IPS-18c (cell line): ENCODE measurements around the gene MAP2K2.
A peak's percentile ranks its signal among the peaks of the same experiment; 100 is the strongest.
"Not testable (repeated sequence)": the region's sequence is repeated elsewhere in the genome, so short reads cannot be mapped to it uniquely, and the experiment has no call there.

Experiments
- H3K4me3 ChIP-seq: 2 replicates; pipeline ENCODE4 v1.7.0; 2013; ENCODE audit warnings: low read depth, mild to moderate bottlenecking, low read length, moderate library complexity; ENCODE audit not compliant: insufficient read depth
- H3K9me3 ChIP-seq: one replicate; pipeline ENCODE4 v1.6.1; 2013; ENCODE audit warnings: mild to moderate bottlenecking, low read length, moderate library complexity; ENCODE audit not compliant: control insufficient read depth, insufficient read depth

MAP2K2 gene

DNA sequence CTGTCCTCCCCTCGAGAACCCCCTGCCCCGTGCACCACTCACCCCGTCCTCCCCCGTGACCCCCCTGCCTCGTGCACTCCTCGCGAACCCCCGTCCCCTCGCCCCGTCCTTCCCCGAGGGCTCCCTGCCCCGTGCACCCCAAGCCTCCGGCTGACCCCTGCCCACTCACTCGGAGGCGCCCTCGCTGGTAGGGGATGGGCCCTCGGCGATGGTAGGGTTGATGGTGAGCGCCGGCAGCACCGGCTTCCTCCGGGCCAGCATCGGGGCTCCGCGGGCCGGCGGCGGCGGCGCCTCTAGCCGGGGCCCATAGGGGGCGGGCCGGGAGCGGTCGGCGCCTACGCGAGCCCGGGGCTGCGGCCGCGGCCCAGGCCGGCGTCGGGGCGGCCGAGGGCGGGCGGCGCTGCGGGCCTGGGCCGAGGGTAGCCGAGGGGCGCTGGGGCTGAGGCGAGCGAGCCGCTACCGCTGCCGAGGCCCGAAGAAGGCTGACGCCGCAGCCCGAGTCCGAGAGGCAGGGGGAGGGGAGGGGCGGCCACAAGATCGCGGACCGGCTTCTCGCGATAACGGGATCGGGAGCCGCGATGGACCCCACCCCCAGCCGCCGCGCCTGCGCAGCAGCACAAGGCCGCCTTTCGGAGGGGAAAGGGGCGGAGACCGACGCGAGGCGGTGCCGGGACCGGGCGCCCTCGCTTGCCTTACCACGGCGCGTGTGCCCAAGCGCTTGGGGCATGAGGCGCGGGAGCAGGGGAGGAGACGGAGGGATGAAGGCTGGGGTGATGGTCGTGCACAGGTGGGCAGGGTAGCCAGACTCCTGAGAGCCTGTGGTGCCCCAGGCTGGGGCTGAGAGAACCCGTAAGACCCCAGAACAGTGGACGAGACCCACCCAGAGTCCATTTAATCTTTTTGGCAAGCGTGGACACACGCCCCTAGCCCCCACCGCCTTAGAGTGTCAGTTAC is at the start of gene MAP2K2:
MAP2K2 (minus strand) TSS at position 508 of the 954 bp plus-strand sequence; CDS start at position 261, 247 bp downstream.
- Histone ChIP-seq H3K4me3 (peak within 1 kb of the TSS; percentile 82), H3K9me3 (no peaks in the 10 kb centered on the region)

GRCh38 chr19:4172861-4173473 is 49.0 kb upstream of the MAP2K2 start:
- Histone ChIP-seq H3K4me3 (peak overlapping the region; percentile 25; the same call in 1 of the 2 replicates), H3K9me3 (no peaks in the 10 kb centered on the region)

GRCh38 chr19:4171676-4172075 is 47.8 kb upstream of the MAP2K2 start:
- Histone ChIP-seq H3K4me3 (no peak overlapping the region), H3K9me3 (no peaks in the 10 kb centered on the region)

DNA sequence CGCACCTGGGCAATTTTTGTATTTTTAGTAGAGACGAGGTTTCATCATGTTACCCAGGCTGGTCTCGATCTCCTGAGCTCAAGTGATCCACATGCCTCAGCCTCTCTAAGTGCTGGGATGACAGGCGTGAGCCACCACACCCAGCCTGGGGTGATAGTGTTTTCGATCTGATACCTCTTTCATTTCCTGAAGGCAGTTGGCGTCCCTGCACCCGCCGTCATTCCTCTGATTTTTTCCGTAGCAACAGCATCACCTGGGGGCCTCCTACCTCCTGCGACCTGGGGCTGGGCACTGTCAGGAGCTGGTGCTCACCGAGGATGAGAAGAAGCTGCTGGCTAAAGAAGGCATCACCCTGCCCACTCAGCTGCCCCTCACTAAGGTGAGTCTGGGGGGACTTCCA is 40.3 kb upstream of the MAP2K2 start:
- H3K4me3 ChIP-seq = no peak overlapping the region
- no peaks in the 10 kb centered on the region for H3K9me3 ChIP-seq

GRCh38 chr19:4161415-4162077 is 37.6 kb upstream of the MAP2K2 start:
- no peaks in the 10 kb centered on the region for H3K9me3 ChIP-seq
- no peak overlapping the region for H3K4me3 ChIP-seq

- not testable (repeated sequence) for H3K4me3 ChIP-seq, H3K9me3 ChIP-seq
Observed at GRCh38 chr19:4157971-4158370, 34.0 kb upstream of the MAP2K2 start.

DNA sequence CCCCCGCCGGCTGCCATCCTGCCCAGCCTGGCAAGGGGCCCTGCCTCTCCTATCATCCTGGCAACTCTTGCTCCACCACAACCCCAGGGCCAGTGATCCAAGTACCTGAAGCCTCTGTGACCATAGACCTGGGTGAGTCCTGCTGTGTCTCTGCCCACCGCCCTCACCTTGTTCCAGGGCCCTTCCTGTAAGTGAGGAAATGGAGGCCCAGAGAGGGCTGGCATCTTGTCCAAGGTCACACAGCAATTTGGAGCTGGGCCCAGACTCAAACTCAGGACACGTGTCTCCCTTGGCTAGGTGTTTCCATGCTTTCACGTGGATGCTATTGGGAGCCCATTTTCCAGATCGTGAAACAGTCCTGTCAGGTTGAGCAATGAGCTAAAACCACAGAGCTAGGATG is 33.2 kb upstream of the MAP2K2 start:
- H3K4me3 ChIP-seq = no peak overlapping the region

GRCh38 chr19:4154571-4155312 is 30.8 kb upstream of the MAP2K2 start:
- Histone ChIP-seq H3K9me3 (no peaks in the 10 kb centered on the region), H3K4me3 (no peak overlapping the region)

More for the DNA sequence above, 33.2 kb upstream of the MAP2K2 start:
- no peaks in the 10 kb centered on the region for H3K9me3 ChIP-seq

- no peak overlapping the region for H3K4me3 ChIP-seq
- H3K9me3 ChIP-seq = no peaks in the 10 kb centered on the region
Observed at GRCh38 chr19:4152241-4152998, 28.5 kb upstream of the MAP2K2 start.

- Histone ChIP-seq H3K4me3 (no peak overlapping the region), H3K9me3 (no peaks in the 10 kb centered on the region)
Observed at GRCh38 chr19:4151623-4152022, 27.7 kb upstream of the MAP2K2 start.

DNA sequence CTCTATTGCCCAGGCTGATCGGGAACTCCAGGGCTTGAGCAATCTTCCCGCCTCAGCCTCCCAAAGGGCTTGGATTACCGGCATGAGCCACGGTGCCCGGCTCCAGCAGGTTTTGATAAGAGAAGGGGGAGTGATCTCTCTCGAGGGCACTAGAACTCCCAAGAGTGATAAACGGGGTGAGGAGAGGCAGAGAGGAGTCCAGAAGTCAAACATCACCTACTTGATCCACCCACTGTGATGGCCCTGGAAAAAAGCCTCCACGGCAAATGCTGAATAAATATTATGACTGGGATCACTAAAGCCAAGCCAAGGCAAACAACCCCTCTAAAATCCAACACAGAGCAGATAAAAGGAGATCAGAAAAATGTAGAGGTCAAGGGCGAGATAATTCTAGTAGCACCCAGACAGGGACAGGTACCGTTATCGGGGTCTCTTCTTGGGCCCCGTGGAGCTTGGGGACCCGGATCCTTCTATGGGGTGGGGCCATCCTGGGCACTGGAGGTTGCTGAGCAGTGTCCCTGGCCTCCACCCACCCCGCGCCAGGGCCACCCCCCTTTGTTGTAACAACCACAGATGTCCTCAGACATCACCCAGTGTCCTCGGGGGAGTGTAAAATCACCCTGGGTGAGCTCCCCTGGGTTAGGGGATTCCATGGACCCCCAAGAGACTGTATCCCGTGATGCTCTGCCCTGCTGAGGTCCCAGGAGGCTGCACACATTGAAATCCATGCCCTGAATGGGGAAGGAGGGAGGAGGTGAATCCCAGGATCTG is 25.8 kb upstream of the MAP2K2 start:
- H3K9me3 ChIP-seq = no peaks in the 10 kb centered on the region

DNA sequence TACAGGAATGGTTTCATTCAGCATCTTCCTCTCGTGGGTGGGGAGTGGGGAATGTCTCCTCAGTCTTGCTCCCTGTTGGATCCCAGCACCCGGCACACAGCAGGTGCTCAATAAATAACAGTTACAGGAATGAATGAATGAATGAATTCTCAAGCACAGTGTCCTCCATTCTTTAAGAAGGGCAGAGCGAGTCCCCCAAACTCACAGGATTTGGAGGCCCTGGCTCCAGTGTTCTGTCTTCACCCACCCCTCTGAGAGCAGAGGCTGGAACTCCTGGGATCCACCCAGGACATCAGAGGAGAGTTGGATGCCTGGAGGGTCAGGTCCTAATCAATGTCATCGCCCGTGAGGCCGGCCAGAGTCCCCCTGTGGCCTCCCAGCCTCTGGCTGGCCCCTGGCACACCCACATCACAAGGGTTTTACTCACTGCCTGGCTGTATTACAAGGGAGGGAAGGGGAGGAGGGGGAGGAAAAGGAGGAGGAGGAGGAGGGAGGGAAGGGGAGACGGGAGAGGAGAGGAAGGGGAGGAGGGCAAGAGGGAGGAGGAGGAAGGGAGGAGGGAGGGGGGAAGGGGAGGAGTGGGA is 20.8 kb upstream of the MAP2K2 start:
- H3K4me3 ChIP-seq = no peak overlapping the region

More for the DNA sequence above, 25.8 kb upstream of the MAP2K2 start:
- no peak overlapping the region for H3K4me3 ChIP-seq

DNA sequence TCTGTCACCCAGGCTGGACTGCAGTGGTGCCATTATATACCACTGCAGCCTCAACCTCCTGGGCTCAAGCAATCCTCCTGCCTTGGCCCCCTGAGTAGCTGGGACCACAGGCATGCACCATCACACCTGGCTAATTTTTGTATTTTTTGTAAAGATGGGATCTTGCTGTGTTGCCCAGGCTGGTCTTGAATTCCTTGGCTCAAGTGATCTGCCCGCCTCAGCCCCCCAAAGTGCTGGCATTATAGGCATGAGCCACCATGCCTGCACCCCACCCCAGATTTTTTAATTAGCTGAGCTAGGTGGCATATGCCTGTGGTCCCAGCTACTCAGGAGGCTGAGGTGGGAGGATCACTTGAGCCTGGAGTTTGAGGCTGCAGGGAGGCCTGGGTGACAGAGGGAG is 19.0 kb upstream of the MAP2K2 start:
- H3K9me3 ChIP-seq = not testable (repeated sequence)

More for the DNA sequence above, 20.8 kb upstream of the MAP2K2 start:
- H3K9me3 ChIP-seq = no peaks in the 10 kb centered on the region

DNA sequence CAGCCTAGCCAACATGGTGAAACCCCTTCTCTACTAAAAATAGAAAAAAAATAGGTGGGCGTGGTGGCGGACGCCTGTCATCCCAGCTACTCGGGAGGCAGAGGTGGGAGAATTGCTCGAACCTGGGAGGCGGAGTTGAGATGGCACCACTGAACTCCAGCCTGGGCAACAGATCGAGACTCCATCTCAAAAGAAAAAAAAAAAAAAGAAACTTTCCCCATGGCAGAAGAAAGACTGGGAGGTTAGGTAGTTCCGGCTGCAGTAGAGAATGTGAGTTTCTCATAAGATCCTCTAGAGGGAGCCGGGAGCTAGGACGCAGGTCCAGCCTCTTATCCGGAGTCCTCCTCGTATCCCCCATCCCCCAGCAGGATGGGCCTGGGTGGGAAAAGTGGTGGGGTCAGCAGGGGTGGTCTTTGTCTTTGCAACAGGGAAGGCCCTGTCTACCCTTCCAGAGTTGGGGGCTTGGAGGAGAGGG is 16.4 kb upstream of the MAP2K2 start:
- H3K9me3 ChIP-seq = no peaks in the 10 kb centered on the region
- no peak overlapping the region for H3K4me3 ChIP-seq

More for the DNA sequence above, 19.0 kb upstream of the MAP2K2 start:
- not testable (repeated sequence) for H3K4me3 ChIP-seq

GRCh38 chr19:4139614-4140236 is 15.8 kb upstream of the MAP2K2 start:
- no peaks in the 10 kb centered on the region for H3K9me3 ChIP-seq
- no peak overlapping the region for H3K4me3 ChIP-seq
